H9 (cell line): ENCODE data around the gene PDZRN4. TPM values are rescaled to one million over a fixed set of nuclear protein-coding genes. Genes with fewer than 3 reads are reported as not detected.

Experiments used
- DNase-seq: peaks from one replicate; pipeline ENCODE4 v3.0.0-alpha.2; 2017
- H2AFZ ChIP-seq: one replicate; pipeline ENCODE4 v1.6.1; 2013; ENCODE audit warnings: mild to moderate bottlenecking, low read length, control low read depth, moderate library complexity
- H2AK5ac ChIP-seq: 2 replicates; pipeline ENCODE4 v1.6.1; 2013; ENCODE audit warnings: low read length, control low read depth, mixed read lengths; ENCODE audit not compliant: insufficient read length
- H2BK120ac ChIP-seq: one replicate; pipeline ENCODE4 v1.6.1; 2013; ENCODE audit warnings: low read depth, mild to moderate bottlenecking, low read length, control low read depth, inconsistent platforms; ENCODE audit not compliant: poor library complexity, severe bottlenecking
- H2BK12ac ChIP-seq: 2 replicates; pipeline ENCODE4 v1.6.1; 2013; ENCODE audit warnings: low read length, control low read depth, mixed read lengths, low read depth; ENCODE audit not compliant: insufficient read length
- H2BK15ac ChIP-seq: 2 replicates; pipeline ENCODE4 v1.6.1; 2013; ENCODE audit warnings: low read depth, low read length, control low read depth
- H2BK20ac ChIP-seq: one replicate; pipeline ENCODE4 v1.6.1; 2013; ENCODE audit warnings: low read depth, mild to moderate bottlenecking, low read length, control low read depth, inconsistent platforms; ENCODE audit not compliant: poor library complexity, severe bottlenecking
- H2BK5ac ChIP-seq: 2 replicates; pipeline ENCODE4 v1.6.1; 2013; ENCODE audit warnings: low read length, control low read depth, mixed read lengths; ENCODE audit not compliant: insufficient read length
- H3K14ac ChIP-seq: 2 replicates; pipeline ENCODE4 v1.6.1; 2013; ENCODE audit warnings: low read length, control low read depth; ENCODE audit not compliant: insufficient read depth
- H3K18ac ChIP-seq: 2 replicates; pipeline ENCODE4 v1.6.1; 2013; ENCODE audit warnings: low read depth, mild to moderate bottlenecking, mixed read lengths, low read length, control low read depth; ENCODE audit not compliant: insufficient read length
- H3K23ac ChIP-seq: 2 replicates; pipeline ENCODE4 v1.6.1; 2013; ENCODE audit warnings: low read length, control low read depth, mixed read lengths, low read depth; ENCODE audit not compliant: insufficient read length
- H3K23me2 ChIP-seq: 2 replicates; pipeline ENCODE4 v1.6.1; 2013; ENCODE audit warnings: low read depth, mild to moderate bottlenecking, mixed read lengths, low read length, control low read depth; ENCODE audit not compliant: insufficient read length, poor library complexity, severe bottlenecking
- H3K27ac ChIP-seq: 2 replicates; pipeline ENCODE4 v1.5.1; 2013; ENCODE audit warnings: low read length, control low read depth, mixed read lengths, low read depth; ENCODE audit not compliant: insufficient read length
- H3K27me3 ChIP-seq: 2 replicates; pipeline ENCODE4 v1.6.1; 2013; ENCODE audit warnings: low read length, control low read depth, inconsistent platforms; ENCODE audit not compliant: insufficient read depth
- H3K4ac ChIP-seq: 2 replicates; pipeline ENCODE4 v1.6.1; 2013; ENCODE audit warnings: low read depth, mild to moderate bottlenecking, control low read depth, inconsistent platforms, low read length, moderate library complexity
- H3K4me1 ChIP-seq: 2 replicates; pipeline ENCODE4 v1.6.1; 2013; ENCODE audit warnings: low read length, control low read depth, inconsistent platforms; ENCODE audit not compliant: insufficient read depth
- H3K4me2 ChIP-seq: 2 replicates; pipeline ENCODE4 v1.6.1; 2013; ENCODE audit warnings: low read length, control low read depth, mixed read lengths; ENCODE audit not compliant: insufficient read length, insufficient read depth
- H3K56ac ChIP-seq: 2 replicates; pipeline ENCODE4 v1.6.1; 2013; ENCODE audit warnings: low read depth, mild to moderate bottlenecking, mixed read lengths, low read length, control low read depth; ENCODE audit not compliant: insufficient read length
- H3K79me1 ChIP-seq: 2 replicates; pipeline ENCODE4 v1.6.1; 2013; ENCODE audit warnings: low read depth, mild to moderate bottlenecking, moderate library complexity, low read length, control low read depth, inconsistent platforms; ENCODE audit not compliant: insufficient read depth, poor library complexity, severe bottlenecking
- H3K79me2 ChIP-seq: 2 replicates; pipeline ENCODE4 v1.6.1; 2013; ENCODE audit warnings: low read length, control low read depth, inconsistent platforms; ENCODE audit not compliant: insufficient read depth
- H3K9ac ChIP-seq: 2 replicates; pipeline ENCODE4 v1.6.1; 2013; ENCODE audit warnings: low read length, control low read depth, mixed read lengths; ENCODE audit not compliant: insufficient read length; ENCODE audit errors: extremely low read depth
- H3K9me3 ChIP-seq: one replicate; pipeline ENCODE4 v1.6.1; 2013; ENCODE audit warnings: low read depth, low read length, inconsistent platforms; ENCODE audit not compliant: control insufficient read depth
- H3T11ph ChIP-seq: one replicate; pipeline ENCODE4 v1.6.1; 2013; ENCODE audit warnings: mild to moderate bottlenecking, low read length, control low read depth, inconsistent platforms
- H4K20me1 ChIP-seq: one replicate; pipeline ENCODE4 v1.6.1; 2013; ENCODE audit not compliant: control insufficient read depth, insufficient read length, insufficient read depth
- H4K5ac ChIP-seq: 2 replicates; pipeline ENCODE4 v1.6.1; 2013; ENCODE audit warnings: low read depth, mild to moderate bottlenecking, mixed read lengths, low read length, control low read depth; ENCODE audit not compliant: insufficient read length
- H4K8ac ChIP-seq: replicated peaks from 2 replicates; pipeline ENCODE4 v1.6.1; 2013; ENCODE audit warnings: low read length, control low read depth, mixed read lengths, low read depth; ENCODE audit not compliant: insufficient read length
- H4K91ac ChIP-seq: 2 replicates; pipeline ENCODE4 v1.6.1; 2013; ENCODE audit warnings: low read depth, mild to moderate bottlenecking, moderate library complexity, mixed read lengths, low read length, control low read depth; ENCODE audit not compliant: insufficient read length
- H3K27ac Mint-ChIP-seq, 3 experiments: 2 replicates in 2 of 3; 3 replicates in 1 of 3; pipeline ENCODE4 v1.8.0; 2020 to 2021; ENCODE audit warnings: mixed read lengths in 3 of 3, mild to moderate bottlenecking in 1 of 3, moderate library complexity in 1 of 3
- H3K27me3 Mint-ChIP-seq: 2 replicates; pipeline ENCODE4 v1.8.0; 2021; ENCODE audit warnings: low read depth, mild to moderate bottlenecking, moderate library complexity, mixed read lengths
- H3K36me3 Mint-ChIP-seq, 3 experiments: 2 replicates in 2 of 3; 3 replicates in 1 of 3; pipeline ENCODE4 v1.8.0; 2020 to 2021; ENCODE audit warnings: low read depth in 3 of 3, mixed read lengths in 3 of 3; ENCODE audit not compliant: insufficient read depth in 1 of 3
- H3K4me1 Mint-ChIP-seq, 2 experiments: 2 replicates each; pipeline ENCODE4 v1.8.0; 2020; ENCODE audit warnings: mixed read lengths in 2 of 2
- H3K4me3 Mint-ChIP-seq, 2 experiments: 2 replicates in 1 of 2; 3 replicates in 1 of 2; pipeline ENCODE4 v1.8.0; 2020 to 2021; ENCODE audit warnings: mild to moderate bottlenecking in 2 of 2, mixed read lengths in 2 of 2, moderate library complexity in 1 of 2
- H3K9me3 Mint-ChIP-seq, 2 experiments: 2 replicates in 1 of 2; 3 replicates in 1 of 2; pipeline ENCODE4 v1.8.0; 2020; ENCODE audit warnings: mild to moderate bottlenecking in 2 of 2, mixed read lengths in 2 of 2, moderate library complexity in 1 of 2
- CTCF ChIP-seq: fragments of 200-600 bp; sonication (generic); conservative IDR thresholded peaks from 3 replicates; pipeline ENCODE4 v1.8.0; 2021; ENCODE audit warnings: antibody characterized with exemption, mild to moderate bottlenecking
- WGBS: extraction: QIAGEN DNeasy Blood & Tissue Kit; methylation state at CpG from one replicate; pipeline ENCODE4 v1.1.7; 2013; ENCODE audit warnings: missing lambda C conversion rate, low lambda C conversion rate, mixed read lengths; ENCODE audit not compliant: insufficient read length; ENCODE audit errors: extremely low coverage; 5-methylcytosine and 5-hydroxymethylcytosine counted together
- total RNA-seq: library from RNA; stranded (reverse); gene quantifications from 2 replicates; pipeline ENCODE4 v1.2.1, GENCODE V29; 2021

PDZRN4 gene
- total RNA-seq, 1 experiment from 2014 or later: not detected

DNA sequence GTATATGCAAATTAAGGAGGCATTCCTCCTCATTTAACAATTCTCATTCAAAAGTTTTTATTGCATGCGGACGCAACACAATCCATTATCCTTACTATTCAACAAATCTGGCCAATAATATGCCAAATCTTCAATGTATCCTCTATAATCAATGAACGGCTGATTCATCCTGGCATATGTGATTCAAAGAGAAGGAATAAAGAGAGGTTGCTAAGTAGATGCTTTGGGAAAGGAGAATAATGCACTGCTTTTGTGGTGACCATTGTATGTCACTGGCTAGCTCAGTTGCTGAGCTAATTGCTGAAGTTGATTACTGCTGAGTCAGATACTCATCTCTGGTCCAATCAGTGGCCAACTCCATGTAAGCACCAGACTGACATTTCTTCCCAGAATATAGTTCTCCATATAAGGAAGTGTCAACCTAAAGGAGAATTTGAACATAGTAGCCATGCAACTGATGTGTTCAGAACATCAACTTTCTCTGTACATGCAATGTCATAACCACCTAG is 148.0 kb downstream of the PDZRN4 start:
- H2BK20ac ChIP-seq: no peak overlapping the region
- no peak overlapping the region for H4K91ac ChIP-seq
- H2BK15ac ChIP-seq: no peak overlapping the region
- no peak overlapping the region for H2BK12ac ChIP-seq
- peaks cover 4 to 17% of the 10 kb centered on the region in 2 experiments; a peak in 4 of 5 replicates for H3K9me3 Mint-ChIP-seq
- H2BK5ac ChIP-seq: no peak overlapping the region
- H4K20me1 ChIP-seq: no peaks in the 10 kb centered on the region
- DNase-seq: no peak
- H3K79me2 ChIP-seq: no peaks in the 10 kb centered on the region
- H3K4me3 Mint-ChIP-seq: no peak overlapping the region
- no peak overlapping the region for H3K4me2 ChIP-seq
- no peak for TF ChIP-seq CTCF
- H4K5ac ChIP-seq: no peak overlapping the region
- no peaks in the 10 kb centered on the region for H3K27me3 ChIP-seq
- no peak overlapping the region for H3K23ac ChIP-seq
- H3K9me3 ChIP-seq: no peaks in the 10 kb centered on the region
- H3K27ac ChIP-seq: no peak overlapping the region
- no peaks in the 10 kb centered on the region for H3K79me1 ChIP-seq
- H3K27ac Mint-ChIP-seq: no peak overlapping the region; a peak in 2 of 7 replicates
- no peaks in the 10 kb centered on the region for H3K23me2 ChIP-seq
- H4K8ac ChIP-seq: no peak overlapping the region
- no peak overlapping the region for H2AK5ac ChIP-seq
- no peak overlapping the region for H3K4ac ChIP-seq
- no peak overlapping the region for H2BK120ac ChIP-seq
- no peak overlapping the region for H2AFZ ChIP-seq
- H3K27me3 Mint-ChIP-seq: no peaks in the 10 kb centered on the region
- H3K56ac ChIP-seq: no peak overlapping the region
- peaks cover 0 to 16% (median 6%) of the 10 kb centered on the region in 3 experiments; a peak in 6 of 7 replicates for H3K36me3 Mint-ChIP-seq
- H3T11ph ChIP-seq: no peak overlapping the region
- no peak overlapping the region for H3K14ac ChIP-seq
- peaks cover 3% of the 10 kb centered on the region for H3K4me1 ChIP-seq
- no peak overlapping the region for H3K18ac ChIP-seq
- no CpG with 5 or more reads among the region's 3 CpGs for WGBS
- peaks cover 43 to 44% of the 10 kb centered on the region in 2 experiments for H3K4me1 Mint-ChIP-seq
- no peak overlapping the region for H3K9ac ChIP-seq
